Posterior cingulate gyrus (tissue), 11 donors: ENCODE results near the gene SGO2.
"Not testable (repeated sequence)": the region's sequence is repeated elsewhere in the genome, so short reads cannot be mapped to it uniquely, and the experiment has no call there.

Source experiments
- DNase-seq, 10 donors: peaks; one replicate each; pipeline versions ENCODE4 v3.0.0 to v3.0.0-alpha.2; 2020 to 2021; ENCODE audit warnings: mixed read lengths in 3 of 10
- intact Hi-C: fragments of 100-400 bp; cut with DNase I; formaldehyde crosslinking; loops from one replicate; pipeline ENCODE4 v1.15.1; 2023

The SGO2 gene

GRCh38 chr2:200591308-200591707 is 65.3 kb downstream of the SGO2 start:
- intact Hi-C loops, result no loop called here
- DNase-seq, result no peak

GRCh38 chr2:200592406-200593075 is 66.5 kb downstream of the SGO2 start:
- no peak for DNase-seq
- intact Hi-C loops, result no loop called here

DNA sequence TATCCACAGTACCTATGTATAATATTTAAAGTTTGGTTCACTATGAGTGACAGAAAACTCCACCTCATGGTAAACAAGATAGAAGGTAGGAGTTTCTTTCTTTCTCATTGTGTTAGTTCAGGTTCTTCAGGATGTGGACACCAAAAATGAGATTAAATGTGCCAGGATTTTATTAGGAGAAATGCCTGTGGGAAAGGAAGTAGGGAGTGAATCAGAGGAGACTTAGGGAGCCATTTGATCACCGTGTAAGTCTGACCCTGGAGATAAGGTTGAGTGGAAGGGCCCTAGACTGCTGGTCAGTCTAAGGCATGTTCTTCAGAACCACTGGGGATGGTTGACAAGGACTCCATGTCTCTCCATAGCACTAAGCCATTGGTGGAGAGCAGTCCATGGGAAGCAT is 67.9 kb downstream of the SGO2 start:
- no peak for DNase-seq
- intact Hi-C loops, result no loop called here

- intact Hi-C loops, result no loop called here
These were observed 69.9 kb downstream of the SGO2 start for GRCh38 chr2:200595913-200596312.

GRCh38 chr2:200596774-200597570 is 71.0 kb downstream of the SGO2 start:
- intact Hi-C loops, result no loop called here
- no peak for DNase-seq

More at GRCh38 chr2:200595913-200596312, 69.9 kb downstream of the SGO2 start:
- DNase-seq, result no peak

DNA sequence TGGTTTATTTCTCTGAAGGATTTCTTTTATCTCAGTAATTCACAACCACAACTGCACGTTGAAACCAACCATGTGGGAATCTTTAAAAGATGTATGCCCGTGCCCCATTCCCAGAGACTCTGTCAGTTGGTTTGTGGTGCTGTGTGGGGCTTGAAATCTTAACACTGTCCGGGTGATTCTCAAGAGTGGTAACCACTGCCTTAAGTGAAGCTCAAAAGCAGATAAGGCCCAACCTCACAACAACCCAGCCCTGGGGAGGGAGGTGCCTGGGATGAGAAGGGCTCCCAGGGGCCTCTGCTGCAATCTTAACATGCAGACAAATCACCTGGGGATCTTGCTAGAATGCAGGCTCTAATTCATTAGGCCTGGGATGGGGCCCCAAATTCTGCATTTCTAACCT is 73.2 kb downstream of the SGO2 start:
- intact Hi-C loops, result no loop called here
- DNase-seq, result no peak

DNA sequence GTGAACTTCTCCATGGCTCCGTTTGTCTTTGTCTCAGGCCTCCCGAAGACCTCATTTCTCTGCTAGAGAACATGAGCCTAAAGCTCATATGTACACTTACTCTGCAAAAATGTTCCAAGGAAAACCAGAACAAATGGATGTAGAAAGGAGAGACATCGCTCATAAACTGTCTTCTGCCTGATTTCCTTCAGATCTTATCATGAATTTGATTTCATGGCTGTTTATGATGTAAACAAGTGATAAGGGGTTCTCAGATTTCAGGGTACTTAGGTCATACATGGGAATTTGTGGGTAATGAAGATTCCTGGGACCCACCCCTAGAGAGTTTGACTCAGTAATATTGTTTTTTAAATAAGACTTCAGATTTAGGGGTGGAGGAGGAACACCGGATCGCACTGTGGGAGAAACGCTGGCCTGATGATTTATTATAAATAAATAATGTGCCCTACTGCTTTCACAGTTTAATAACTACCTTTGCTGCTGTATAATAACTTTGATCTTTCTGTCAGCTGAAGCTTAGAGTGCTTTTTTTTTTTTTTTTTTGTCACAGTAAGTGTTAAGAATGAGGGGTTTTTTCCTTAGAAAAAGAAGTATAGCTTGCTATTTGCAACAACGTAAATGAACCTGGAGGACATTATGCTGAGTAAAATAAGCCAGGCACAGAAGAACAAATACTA is 74.7 kb downstream of the SGO2 start:
- intact Hi-C loops, result no loop called here
- DNase-seq, result no peak

DNA sequence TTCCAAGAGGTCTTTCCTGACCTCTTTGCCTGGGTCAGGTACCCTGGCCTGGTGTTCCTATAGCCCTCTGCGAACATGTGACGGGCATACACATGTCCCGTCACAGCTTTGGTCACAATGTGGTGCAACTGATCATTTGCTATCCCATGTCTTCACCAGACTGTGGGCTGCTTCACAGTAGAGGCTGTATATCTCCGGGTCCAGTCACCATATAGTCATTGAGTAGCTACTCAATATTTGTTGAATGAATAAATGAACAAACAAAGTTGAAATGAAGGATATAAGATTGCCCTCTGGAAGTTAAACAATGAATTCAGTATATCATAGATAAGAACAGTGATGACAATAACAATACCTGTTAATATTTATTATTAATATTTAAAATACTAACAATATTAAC is 76.6 kb downstream of the SGO2 start:
- no peak for DNase-seq
- intact Hi-C loops, result no loop called here

DNA sequence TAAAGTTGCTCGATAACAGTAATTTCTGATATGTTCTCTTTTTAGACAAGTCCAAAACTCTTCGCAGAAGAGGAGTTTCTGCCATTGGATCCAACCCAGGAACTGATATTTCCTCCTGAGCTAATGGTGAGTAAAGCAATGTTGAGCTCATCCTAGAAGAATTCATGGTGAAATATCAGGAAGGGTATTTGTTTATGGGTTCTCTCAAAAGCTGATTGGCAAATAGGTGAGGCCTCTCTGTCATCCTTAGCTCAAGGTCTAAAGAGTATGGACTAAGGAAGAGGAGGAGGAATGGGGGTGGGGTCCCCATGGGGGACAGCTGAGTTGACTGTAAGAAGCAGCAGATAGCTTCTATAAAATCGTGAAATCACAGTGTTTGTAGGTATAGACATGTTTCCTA is 78.0 kb downstream of the SGO2 start:
- intact Hi-C loops, result no loop called here
- DNase-seq, result no peak

- no peak for DNase-seq
- intact Hi-C loops, result no loop called here
These were observed 78.7 kb downstream of the SGO2 start for GRCh38 chr2:200604571-200605255.

DNA sequence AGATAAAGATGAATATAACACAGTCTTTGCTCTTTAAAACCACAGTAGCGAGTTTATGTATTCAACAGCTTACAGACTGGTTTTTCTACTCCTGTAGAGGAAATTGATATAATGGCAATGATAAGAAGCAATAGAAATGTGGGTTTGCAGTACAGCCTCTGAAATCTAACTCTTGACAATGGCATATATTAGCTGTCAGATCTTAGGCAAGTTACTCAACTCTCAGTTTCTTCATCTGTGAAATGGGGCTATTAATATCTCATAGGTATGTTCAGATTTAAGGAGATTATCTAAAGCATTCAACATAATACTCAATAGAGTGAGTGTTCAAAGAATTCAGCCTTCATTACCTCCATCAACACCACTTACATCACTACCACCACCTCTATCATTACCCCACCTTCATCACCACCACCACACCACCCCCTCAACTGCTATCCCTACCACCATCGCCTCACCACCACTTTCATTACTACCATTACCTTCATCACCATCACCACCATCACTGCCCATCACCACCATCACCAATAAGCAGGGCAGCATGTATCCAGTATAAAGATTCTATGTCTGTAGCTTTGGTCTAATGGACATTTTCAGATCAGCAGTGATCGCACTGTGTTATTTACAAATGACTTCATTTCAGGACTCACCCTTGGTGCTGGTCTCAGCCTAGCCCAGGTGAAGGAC is 82.5 kb downstream of the SGO2 start:
- no peak for DNase-seq
- intact Hi-C loops, result no loop called here

DNA sequence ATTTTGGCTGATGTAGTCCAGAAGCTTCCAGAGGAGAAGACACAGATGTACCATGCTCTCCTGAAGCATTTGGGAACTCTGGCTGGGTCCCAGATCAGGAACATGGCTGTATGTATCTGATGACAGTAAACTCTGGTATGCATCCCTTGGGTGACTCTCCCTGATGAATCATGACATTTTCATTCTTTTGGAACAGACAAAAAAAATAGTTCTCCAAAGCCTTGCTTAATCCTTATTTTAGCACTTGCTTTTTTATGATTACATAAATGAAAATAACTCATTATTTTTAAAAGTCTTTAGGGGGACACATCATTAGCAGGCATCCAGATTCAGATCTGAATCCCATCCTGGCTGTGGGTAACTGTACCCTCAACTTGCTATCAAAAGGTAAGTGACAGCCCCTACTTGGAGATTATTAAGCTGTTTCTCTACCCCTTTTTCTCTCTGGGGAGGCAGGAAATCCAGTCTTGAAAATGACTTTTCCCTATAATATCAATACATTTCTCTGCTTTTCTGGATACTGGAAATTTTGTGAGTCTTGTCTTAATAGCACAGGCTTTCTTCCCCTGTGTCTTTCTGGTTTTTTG is 83.1 kb downstream of the SGO2 start:
- intact Hi-C loops, result no loop called here
- DNase-seq, result no peak

DNA sequence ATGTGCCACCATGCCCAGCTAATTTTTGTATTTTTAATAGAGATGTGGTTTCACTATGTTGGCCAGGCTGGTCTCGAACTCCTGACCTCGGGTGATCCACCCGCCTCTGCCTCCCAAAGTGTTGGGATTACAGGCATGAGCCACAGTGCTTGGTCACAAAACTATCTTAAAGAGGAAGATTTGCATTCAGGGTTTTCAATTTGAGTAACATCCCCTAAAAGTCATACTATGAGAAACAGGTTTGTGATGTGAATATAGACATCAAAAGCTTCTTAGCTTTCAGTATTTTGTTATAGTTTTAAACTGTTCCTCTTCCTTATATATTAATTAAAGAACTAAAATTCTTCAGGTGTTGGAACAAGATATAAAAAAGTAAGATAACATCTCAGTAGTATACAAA is 84.2 kb downstream of the SGO2 start:
- DNase-seq, intact Hi-C loops: not testable (repeated sequence)

- intact Hi-C loops, result no loop called here
- no peak for DNase-seq
These were observed 87.7 kb downstream of the SGO2 start for GRCh38 chr2:200613692-200614091.

DNA sequence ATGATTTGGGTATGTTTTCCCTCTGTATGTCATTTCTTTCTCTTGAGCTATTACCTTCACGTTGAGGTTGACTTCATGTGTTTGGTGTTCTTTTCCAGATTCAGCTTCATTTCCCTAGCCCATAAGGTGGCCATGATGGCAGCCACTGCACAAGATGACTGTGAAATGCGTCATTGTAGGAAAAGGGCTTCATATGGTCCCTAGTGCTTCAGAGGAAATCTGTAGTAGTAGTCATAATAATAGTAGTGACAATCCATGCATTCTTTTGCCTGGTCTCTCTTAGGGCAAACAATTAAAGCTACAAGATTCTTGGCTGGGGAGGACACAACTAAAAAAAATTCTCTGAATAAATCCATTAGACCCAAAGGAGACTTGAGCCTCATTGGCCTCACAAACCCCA is 88.2 kb downstream of the SGO2 start:
- DNase-seq, result no peak
- intact Hi-C loops, result no loop called here

DNA sequence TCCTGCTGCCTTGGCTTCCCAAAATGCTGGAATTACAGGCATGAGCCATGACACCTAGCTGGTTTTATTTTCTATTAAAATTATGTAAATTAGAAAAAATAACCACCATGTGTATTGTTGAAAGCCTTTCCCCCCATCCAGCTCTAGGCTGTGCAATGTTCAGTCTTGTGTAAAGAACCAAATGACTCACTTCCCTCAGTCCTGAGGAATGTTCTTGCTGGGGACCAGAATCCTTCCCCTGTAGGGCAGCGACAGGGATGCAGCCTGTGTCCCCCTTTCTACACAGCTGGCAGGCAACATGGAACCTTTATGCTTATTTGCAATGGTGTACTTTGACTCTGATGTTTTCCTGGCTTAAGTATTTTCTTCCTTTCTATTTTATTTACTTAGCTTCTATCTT is 89.2 kb downstream of the SGO2 start:
- intact Hi-C loops, result no loop called here
- no peak for DNase-seq

- DNase-seq, result peak in 2 of 10 donors; percentile 21 to 25
- intact Hi-C loops, result no loop called here
These were observed 90.2 kb downstream of the SGO2 start for GRCh38 chr2:200616193-200616592.

GRCh38 chr2:200616656-200617055 is 90.6 kb downstream of the SGO2 start:
- no peak for DNase-seq

DNA sequence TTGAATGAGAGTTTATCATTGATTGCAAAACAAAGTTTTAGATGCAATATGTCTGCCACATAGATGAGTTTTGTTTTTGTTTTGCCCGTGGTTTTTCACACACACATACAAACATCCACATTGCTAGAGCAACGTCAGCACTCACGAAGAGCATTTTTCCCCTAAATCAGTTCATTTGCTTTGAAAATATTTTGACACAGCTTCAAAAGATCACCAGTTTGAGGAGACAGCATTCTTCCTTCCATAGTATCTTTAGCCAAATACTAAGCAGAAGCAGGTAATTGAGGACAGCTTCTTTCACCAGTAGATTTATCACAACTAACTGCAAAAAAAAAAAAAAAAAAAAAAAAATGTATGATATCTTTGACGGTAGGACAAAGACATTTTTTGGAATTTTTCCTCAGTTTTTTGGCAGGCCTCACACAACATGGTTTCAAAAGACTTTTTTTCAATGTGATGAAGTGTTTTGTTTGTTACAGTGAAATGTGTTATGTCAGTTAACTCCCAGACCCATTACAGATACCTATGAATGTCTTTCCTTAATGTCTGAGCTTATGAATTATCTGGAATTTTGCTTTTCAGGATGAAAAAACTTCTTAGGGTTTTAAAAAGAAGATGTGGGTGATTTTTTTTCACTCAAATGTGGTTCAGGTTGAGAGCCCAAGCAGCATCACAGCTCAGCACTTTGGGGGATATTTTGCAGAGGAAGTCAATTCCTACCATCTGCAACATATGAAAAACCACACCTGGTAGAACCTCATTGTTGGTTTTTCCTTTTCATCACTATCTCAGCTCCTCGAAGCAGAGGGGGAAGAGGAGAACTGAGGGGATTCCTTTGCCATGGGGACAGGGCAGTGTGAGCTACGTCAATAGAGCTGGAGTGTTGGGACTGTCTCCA is 91.4 kb downstream of the SGO2 start:
- intact Hi-C loops, result loop anchor here (2.0 kb wide), 1 partner anchor 85 kb away; no protein-coding TSS in a partner anchor
- no peak for DNase-seq

More at GRCh38 chr2:200616656-200617055, 90.6 kb downstream of the SGO2 start:
- intact Hi-C loops, result no loop called here
